Natural killer cell (primary cell): ENCODE measurements around the gene TXNRD1. TPM values are rescaled to one million over a fixed set of nuclear protein-coding genes. Genes with fewer than 3 reads are reported as not detected.

ENCODE experiments used
- ATAC-seq, 3 donors: fragments of 150-1000 bp in 2 of 3; fragments of 200-7000 bp in 1 of 3; cut with Tn5 transposase; 1 replicate in 1 of 3; 2 replicates in 2 of 3; pipeline ENCODE4 v1.10.0; 2021; ENCODE audit warnings: mild to moderate bottlenecking in 2 of 3, moderate library complexity in 2 of 3
- DNase-seq, 2 donors: peaks; one replicate each; pipeline versions ENCODE4 v3.0.0 to v3.0.0-alpha.2; 2013 to 2021; ENCODE audit warnings: mixed read lengths in 1 of 2
- H3K27ac ChIP-seq: one replicate; pipeline ENCODE4 v1.5.1; 2013; ENCODE audit warnings: mild to moderate bottlenecking, low read length
- H3K27me3 ChIP-seq: one replicate; pipeline ENCODE4 v1.6.1; 2013; ENCODE audit warnings: low read length; ENCODE audit not compliant: control insufficient read depth, insufficient read depth
- H3K36me3 ChIP-seq: one replicate; pipeline ENCODE4 v1.6.1; 2013; ENCODE audit warnings: low read length; ENCODE audit not compliant: control insufficient read depth, insufficient read depth
- H3K4me1 ChIP-seq: one replicate; pipeline ENCODE4 v1.6.1; 2013; ENCODE audit warnings: low read length; ENCODE audit not compliant: control insufficient read depth, insufficient read depth
- H3K4me3 ChIP-seq: one replicate; pipeline ENCODE4 v1.5.1; 2013; ENCODE audit warnings: low read length
- H3K9me3 ChIP-seq: one replicate; pipeline ENCODE4 v1.6.1; 2013; ENCODE audit warnings: low read length; ENCODE audit not compliant: control insufficient read depth, insufficient read depth
- H3K27ac Mint-ChIP-seq, 2 donors: one replicate each; pipeline ENCODE4 v1.8.0; 2022; ENCODE audit warnings: mild to moderate bottlenecking in 2 of 2, mixed read lengths in 2 of 2, moderate library complexity in 1 of 2
- H3K27me3 Mint-ChIP-seq, 2 donors: one replicate each; pipeline ENCODE4 v1.8.0; 2022; ENCODE audit warnings: low read depth in 2 of 2, mixed read lengths in 2 of 2
- H3K36me3 Mint-ChIP-seq: one replicate; pipeline ENCODE4 v1.8.0; 2022; ENCODE audit warnings: mixed read lengths
- H3K4me1 Mint-ChIP-seq, 2 donors: one replicate each; pipeline ENCODE4 v1.8.0; 2022; ENCODE audit warnings: mixed read lengths in 2 of 2
- H3K4me3 Mint-ChIP-seq: one replicate; pipeline ENCODE4 v1.8.0; 2022; ENCODE audit warnings: mild to moderate bottlenecking, moderate library complexity, mixed read lengths
- H3K9me3 Mint-ChIP-seq, 2 donors: one replicate each; pipeline ENCODE4 v1.8.0; 2022; ENCODE audit warnings: mixed read lengths in 2 of 2
- WGBS: methylation state at CpG from one replicate; pipeline ENCODE4 v1.1.7; 2013; ENCODE audit warnings: missing lambda C conversion rate; ENCODE audit not compliant: insufficient coverage; 5-methylcytosine and 5-hydroxymethylcytosine counted together
- intact Hi-C: fragments of 100-400 bp; cut with micrococcal nuclease; formaldehyde crosslinking; loops from one replicate; pipeline ENCODE4 v1.14.2; 2022
- total RNA-seq, 4 donors: library from RNA; stranded (reverse); fragments of 120-200 nt in 1 of 4; gene quantifications; one replicate each; pipeline versions ENCODE4 v1.2.3 to v1.2.4, GENCODE V29; 2013 to 2022
- TF ChIP-seq, protein P1 (sequence below): fragments of 200-600 bp; IDR thresholded peaks from one replicate; pipeline ENCODE4 v1.8.0; 2022; ENCODE audit warnings: antibody characterized with exemption

Gene TXNRD1
- total RNA-seq, 3 donors from 2014 or later (not counting 1 experiment from before 2014, with no cell fraction given), result 46.9 to 59.7 (median 47.3) TPM

DNA sequence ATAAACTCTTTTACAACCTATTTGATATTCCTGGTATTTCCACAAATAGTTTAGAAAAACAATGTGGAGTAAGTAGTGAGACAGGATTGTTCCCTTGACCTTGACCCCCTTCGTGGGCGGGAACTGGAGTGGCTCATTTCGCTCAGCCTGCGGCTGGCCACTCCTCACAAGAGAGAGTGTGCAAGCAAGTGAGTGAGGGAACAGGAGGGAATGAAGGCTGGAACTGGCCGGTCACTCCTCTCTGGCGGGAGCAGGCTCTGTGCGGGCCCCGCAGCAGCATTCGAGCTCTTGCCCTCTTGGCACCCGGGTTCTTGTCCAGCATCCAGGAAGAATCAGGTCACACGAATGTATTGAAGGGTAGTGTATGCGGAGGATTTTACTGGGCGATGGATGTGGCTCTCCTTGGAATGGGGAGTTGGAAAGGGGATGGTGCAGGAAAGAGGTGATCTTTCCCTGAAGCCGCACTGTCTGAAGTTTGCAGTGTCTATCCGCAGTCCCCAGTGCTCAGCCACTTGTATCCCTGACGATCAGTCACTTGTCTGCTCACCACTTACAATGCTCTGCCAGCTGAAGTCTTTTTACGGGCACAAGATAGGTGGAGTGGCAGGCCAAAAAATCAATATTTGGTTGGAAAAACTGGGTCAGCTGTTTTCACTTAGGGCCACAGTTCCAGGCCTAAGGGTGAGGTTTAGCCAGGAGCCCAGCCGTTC, 28.0 kb upstream of the TXNRD1 start:
- no peaks in the 10 kb centered on the region for H3K4me1 ChIP-seq
- no peak overlapping the region for H3K27ac ChIP-seq
- ATAC-seq (no peak), DNase-seq (no peak)
- H3K27me3 ChIP-seq, result no peaks in the 10 kb centered on the region
- intact Hi-C loops, result no loop called here
- peaks cover 2% of the 10 kb centered on the region for H3K9me3 ChIP-seq
- TF ChIP-seq, protein P1, sequence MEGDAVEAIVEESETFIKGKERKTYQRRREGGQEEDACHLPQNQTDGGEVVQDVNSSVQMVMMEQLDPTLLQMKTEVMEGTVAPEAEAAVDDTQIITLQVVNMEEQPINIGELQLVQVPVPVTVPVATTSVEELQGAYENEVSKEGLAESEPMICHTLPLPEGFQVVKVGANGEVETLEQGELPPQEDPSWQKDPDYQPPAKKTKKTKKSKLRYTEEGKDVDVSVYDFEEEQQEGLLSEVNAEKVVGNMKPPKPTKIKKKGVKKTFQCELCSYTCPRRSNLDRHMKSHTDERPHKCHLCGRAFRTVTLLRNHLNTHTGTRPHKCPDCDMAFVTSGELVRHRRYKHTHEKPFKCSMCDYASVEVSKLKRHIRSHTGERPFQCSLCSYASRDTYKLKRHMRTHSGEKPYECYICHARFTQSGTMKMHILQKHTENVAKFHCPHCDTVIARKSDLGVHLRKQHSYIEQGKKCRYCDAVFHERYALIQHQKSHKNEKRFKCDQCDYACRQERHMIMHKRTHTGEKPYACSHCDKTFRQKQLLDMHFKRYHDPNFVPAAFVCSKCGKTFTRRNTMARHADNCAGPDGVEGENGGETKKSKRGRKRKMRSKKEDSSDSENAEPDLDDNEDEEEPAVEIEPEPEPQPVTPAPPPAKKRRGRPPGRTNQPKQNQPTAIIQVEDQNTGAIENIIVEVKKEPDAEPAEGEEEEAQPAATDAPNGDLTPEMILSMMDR, result no peak
- no peaks in the 10 kb centered on the region for H3K36me3 Mint-ChIP-seq
- no peaks in the 10 kb centered on the region for H3K36me3 ChIP-seq
- 98% methylated on average over 18 of the region's 18 CpGs for WGBS
- H3K4me1 Mint-ChIP-seq, result no peaks in the 10 kb centered on the region
- H3K4me3 Mint-ChIP-seq, result no peak overlapping the region
- H3K9me3 Mint-ChIP-seq, result no peaks in the 10 kb centered on the region
- H3K4me3 ChIP-seq, result no peak overlapping the region
- peaks cover 0 to 4% of the 10 kb centered on the region in 2 donors for H3K27me3 Mint-ChIP-seq
- H3K27ac Mint-ChIP-seq, result no peak overlapping the region

DNA sequence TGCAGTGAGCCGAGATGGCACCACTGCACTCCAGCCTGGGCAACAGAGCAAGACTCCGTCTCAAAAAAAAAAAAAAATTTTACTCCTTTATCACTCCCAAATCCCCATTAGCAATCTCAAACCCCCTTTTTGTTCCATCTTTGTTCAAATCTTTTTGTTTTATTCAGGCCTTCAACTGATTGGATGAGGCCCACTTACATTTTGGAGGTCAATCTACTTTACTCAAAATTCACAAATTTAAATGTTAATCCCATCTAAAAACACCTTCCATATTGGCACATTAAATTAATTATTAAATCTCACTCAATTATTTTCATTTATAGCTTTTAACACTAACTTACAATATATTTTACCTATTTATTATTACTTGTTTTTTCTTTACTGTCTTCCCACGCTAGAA, 27.0 kb upstream of the TXNRD1 start:
- Mint-ChIP-seq H3K27me3 (peaks cover 0 to 4% of the 10 kb centered on the region in 2 donors), H3K27ac (no peak overlapping the region), H3K4me3 (no peak overlapping the region), H3K9me3 (no peaks in the 10 kb centered on the region), H3K4me1 (no peaks in the 10 kb centered on the region), H3K36me3 (no peaks in the 10 kb centered on the region)
- H3K9me3 ChIP-seq, result no peaks in the 10 kb centered on the region
- TF ChIP-seq, protein P1, result no peak
- no peak overlapping the region for H3K4me3 ChIP-seq
- H3K27me3 ChIP-seq, result no peaks in the 10 kb centered on the region
- DNase-seq (no peak), ATAC-seq (no peak)
- no peak overlapping the region for H3K27ac ChIP-seq
- H3K36me3 ChIP-seq, result no peaks in the 10 kb centered on the region
- no peaks in the 10 kb centered on the region for H3K4me1 ChIP-seq
- intact Hi-C loops, result no loop called here
- WGBS, result 92% methylated on average over 3 of the region's 3 CpGs

DNA sequence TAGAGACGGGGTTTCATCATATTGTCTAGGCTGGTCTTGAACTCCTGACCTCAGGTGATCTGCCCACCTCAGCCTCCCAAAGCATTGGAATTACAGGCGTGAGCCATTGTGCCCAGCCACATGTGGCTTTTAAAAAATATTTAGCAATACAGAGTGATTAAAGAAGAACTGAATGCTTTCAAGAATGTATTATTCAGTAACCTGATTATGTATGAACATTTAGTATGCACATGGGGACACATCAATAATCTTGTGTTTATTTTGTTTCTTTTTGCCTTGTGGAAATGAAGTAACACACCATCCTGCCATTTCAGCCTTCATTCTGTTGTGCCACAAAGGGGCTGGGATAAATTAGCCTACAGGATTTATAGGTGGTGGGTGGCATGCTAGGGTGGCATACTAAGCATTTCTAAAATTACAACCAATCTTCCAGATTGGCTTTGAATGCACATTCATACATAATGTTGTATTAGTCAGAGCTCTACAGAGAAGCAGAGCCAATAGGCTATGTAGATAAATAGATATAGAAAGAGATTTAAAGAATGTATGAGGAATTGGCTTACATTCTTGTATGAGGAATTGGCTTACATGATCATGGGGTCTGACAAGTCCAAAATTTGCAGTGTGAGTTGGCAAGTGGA, 25.5 kb upstream of the TXNRD1 start:
- no peaks in the 10 kb centered on the region for H3K27me3 ChIP-seq
- no peak overlapping the region for H3K4me3 Mint-ChIP-seq
- H3K27ac ChIP-seq, result no peak overlapping the region
- no peaks in the 10 kb centered on the region for H3K9me3 Mint-ChIP-seq
- ATAC-seq (no peak), DNase-seq (no peak)
- H3K4me1 ChIP-seq, result no peaks in the 10 kb centered on the region
- 92% methylated on average over 2 of the region's 2 CpGs for WGBS
- TF ChIP-seq, protein P1, result no peak
- peaks cover 0 to 4% of the 10 kb centered on the region in 2 donors for H3K27me3 Mint-ChIP-seq
- no peaks in the 10 kb centered on the region for H3K4me1 Mint-ChIP-seq
- no peak overlapping the region for H3K4me3 ChIP-seq
- intact Hi-C loops, result no loop called here
- H3K9me3 ChIP-seq, result no peaks in the 10 kb centered on the region
- H3K36me3 Mint-ChIP-seq, result no peaks in the 10 kb centered on the region
- no peaks in the 10 kb centered on the region for H3K36me3 ChIP-seq
- H3K27ac Mint-ChIP-seq, result no peak overlapping the region
